PC-3 (cell line): ENCODE data around the gene ETV6. TPM values are rescaled to one million over a fixed set of nuclear protein-coding genes. Genes with fewer than 3 reads are reported as not detected.

ENCODE experiments used
- ATAC-seq: fragments of 200-7000 bp; cut with Tn5 transposase; 2 replicates; pipeline ENCODE4 v1.9.1; 2020; ENCODE audit warnings: mild to moderate bottlenecking, moderate library complexity
- BruUV-seq: library from RNA; stranded (reverse); fragments of 400-500 nt; replicated peaks from 2 replicates; lab custom pipeline; 2021; lab: Mats Ljungman, UMichigan
- CTCF ChIA-PET: fragments of 300-600 bp; sonication (Branson Sonifier 250); formaldehyde crosslinking; loops from one replicate; lab custom pipeline; 2022; ENCODE audit warnings: antibody characterized with exemption; lab: Charles Lee
- POLR2A ChIA-PET: fragments of 300-600 bp; sonication (Branson Sonifier 250); formaldehyde crosslinking; loops from one replicate; lab custom pipeline; 2022; ENCODE audit warnings: antibody characterized with exemption; ENCODE audit not compliant: unreplicated experiment; lab: Charles Lee
- DNase-seq: peaks from one replicate; pipeline ENCODE4 v3.0.0-alpha.2; 2015
- H2AFZ ChIP-seq: fragments of 300-600 bp; sonication (generic); 2 replicates; pipeline ENCODE4 v1.6.0; 2016; ENCODE audit warnings: antibody characterized with exemption, low read length
- H3F3A ChIP-seq: fragments of 300-600 bp; sonication (generic); one replicate; pipeline ENCODE4 v1.6.0; 2017; ENCODE audit warnings: antibody characterized with exemption, low read length, control low read depth, mild to moderate bottlenecking; ENCODE audit not compliant: unreplicated experiment
- H3K27ac ChIP-seq: fragments of 300-600 bp; sonication (generic); 2 replicates; pipeline ENCODE4 v1.5.1; 2016; ENCODE audit warnings: mild to moderate bottlenecking, low read length
- H3K27me3 ChIP-seq: fragments of 300-600 bp; sonication (generic); 2 replicates; pipeline ENCODE4 v1.6.1; 2016; ENCODE audit warnings: low read length, mixed read lengths
- H3K36me3 ChIP-seq: fragments of 300-600 bp; sonication (generic); 2 replicates; pipeline ENCODE4 v1.6.1; 2016; ENCODE audit warnings: low read depth, mixed run types, low read length, mixed read lengths
- H3K4me1 ChIP-seq: fragments of 300-600 bp; sonication (generic); 2 replicates; pipeline ENCODE4 v1.5.1; 2016; ENCODE audit warnings: low read length; ENCODE audit not compliant: insufficient read depth
- H3K4me2 ChIP-seq: fragments of 300-600 bp; sonication (generic); 2 replicates; pipeline ENCODE4 v1.6.0; 2016; ENCODE audit warnings: low read length
- H3K4me3 ChIP-seq: fragments of 300-600 bp; sonication (generic); 2 replicates; pipeline ENCODE4 v1.5.1; 2016; ENCODE audit warnings: mild to moderate bottlenecking, low read length, mixed read lengths
- H3K79me2 ChIP-seq: fragments of 300-600 bp; sonication (generic); 2 replicates; pipeline ENCODE4 v1.6.1; 2017; ENCODE audit warnings: low read length, mixed read lengths
- H3K9ac ChIP-seq: fragments of 300-600 bp; sonication (generic); 2 replicates; pipeline ENCODE4 v1.6.0; 2016; ENCODE audit warnings: mild to moderate bottlenecking, low read length
- H3K9me2 ChIP-seq: fragments of 300-600 bp; sonication (generic); replicated peaks from 2 replicates; pipeline ENCODE4 v1.6.1; 2016; ENCODE audit warnings: mixed run types, low read length, mixed read lengths
- H3K9me3 ChIP-seq: fragments of 300-600 bp; sonication (generic); 2 replicates; pipeline ENCODE4 v1.6.1; 2016; ENCODE audit warnings: low read length, mixed read lengths
- H4K20me1 ChIP-seq: fragments of 300-600 bp; sonication (generic); 2 replicates; pipeline ENCODE4 v1.6.1; 2016; ENCODE audit warnings: low read length, mixed read lengths
- CTCF ChIP-seq: fragments of 300-600 bp; sonication (generic); conservative IDR thresholded peaks from 2 replicates; pipeline ENCODE4 v1.5.1; 2017; ENCODE audit warnings: antibody characterized with exemption, low read depth, mild to moderate bottlenecking, low read length
- EZH2 ChIP-seq: fragments of 300-600 bp; sonication (generic); IDR thresholded peaks from one replicate; pipeline ENCODE4 v1.6.1; 2017; ENCODE audit warnings: antibody characterized with exemption, mild to moderate bottlenecking, low read length; ENCODE audit not compliant: unreplicated experiment
- EZH2phosphoT487 ChIP-seq: fragments of 300-600 bp; sonication (generic); IDR thresholded peaks from 2 replicates; pipeline ENCODE4 v1.6.1; 2018; ENCODE audit warnings: mild to moderate bottlenecking, antibody characterized with exemption, low read length, borderline replicate concordance
- intact Hi-C: fragments of 100-400 bp; cut with micrococcal nuclease; formaldehyde crosslinking; loops from 2 replicates; pipeline ENCODE4 v1.9.0; 2023
- total RNA-seq: library from RNA; depleted of rRNA; stranded (reverse); fragments of >200 nt; gene quantifications from 2 replicates; pipeline ENCODE4 v1.2.3, GENCODE V29; 2014

Gene ETV6
- total RNA-seq, 1 experiment from 2014 or later, result 5.0 TPM

- no TSS peak for BruUV-seq
- Histone ChIP-seq H3K4me1 (peaks cover 33% of the 10 kb centered on the region), H3K36me3 (no peaks in the 10 kb centered on the region), H3K79me2 (no peaks in the 10 kb centered on the region), H3K4me2 (no peak overlapping the region), H3K27me3 (no peaks in the 10 kb centered on the region), H4K20me1 (no peaks in the 10 kb centered on the region), H3K27ac (no peak overlapping the region), H3K9me3 (no peaks in the 10 kb centered on the region), H3K4me3 (no peak overlapping the region), H2AFZ (no peak overlapping the region), H3K9ac (no peak overlapping the region), H3F3A (no peaks in the 10 kb centered on the region), H3K9me2 (no peaks in the 10 kb centered on the region)
- no peak for DNase-seq
- TF ChIP-seq CTCF (no peak), EZH2 (no peak), EZH2phosphoT487 (no peak)
- no peak for ATAC-seq
- POLR2A ChIA-PET, result no interaction called here
- CTCF ChIA-PET, result no interaction called here
- intact Hi-C loops, result no loop called here
Measured at GRCh38 chr12:11743423-11744409, 94.2 kb downstream of the ETV6 start.

GRCh38 chr12:11744410-11744801 lies 94.9 kb downstream of the ETV6 start:
- no peaks in the 10 kb centered on the region for H3F3A ChIP-seq
- H3K36me3 ChIP-seq, result no peaks in the 10 kb centered on the region
- intact Hi-C loops, result no loop called here
- CTCF ChIA-PET, result no interaction called here
- no peaks in the 10 kb centered on the region for H3K9me3 ChIP-seq
- no peak overlapping the region for H2AFZ ChIP-seq
- ATAC-seq (no peak), DNase-seq (no peak)
- BruUV-seq, result no TSS peak
- H3K4me1 ChIP-seq, result peaks cover 33% of the 10 kb centered on the region
- no peak overlapping the region for H3K4me3 ChIP-seq
- H3K9me2 ChIP-seq, result no peaks in the 10 kb centered on the region
- H3K79me2 ChIP-seq, result no peaks in the 10 kb centered on the region
- no peak overlapping the region for H3K9ac ChIP-seq
- TF ChIP-seq CTCF, result no peak
- TF ChIP-seq EZH2phosphoT487, result no peak
- TF ChIP-seq EZH2, result no peak
- H4K20me1 ChIP-seq, result no peaks in the 10 kb centered on the region
- H3K4me2 ChIP-seq, result no peak overlapping the region
- POLR2A ChIA-PET, result no interaction called here
- H3K27me3 ChIP-seq, result no peaks in the 10 kb centered on the region
- H3K27ac ChIP-seq, result no peak overlapping the region

GRCh38 chr12:11745113-11745512 lies 95.6 kb downstream of the ETV6 start:
- Histone ChIP-seq H3K36me3 (no peaks in the 10 kb centered on the region), H3K9me2 (no peaks in the 10 kb centered on the region), H3K4me2 (no peak overlapping the region), H3K27me3 (no peaks in the 10 kb centered on the region), H2AFZ (no peak overlapping the region), H3K9ac (no peak overlapping the region; the same call in 1 of the 2 replicates), H3K79me2 (no peaks in the 10 kb centered on the region), H3K27ac (peak overlapping the region; percentile 67), H4K20me1 (no peaks in the 10 kb centered on the region), H3K4me1 (peaks cover 33% of the 10 kb centered on the region), H3K9me3 (no peaks in the 10 kb centered on the region), H3K4me3 (no peak overlapping the region), H3F3A (no peaks in the 10 kb centered on the region)
- TF ChIP-seq EZH2phosphoT487 (no peak), EZH2 (no peak), CTCF (no peak)
- ChIA-PET CTCF (no interaction called here), POLR2A (no interaction called here)
- intact Hi-C loops, result no loop called here
- no TSS peak for BruUV-seq
- ATAC-seq (no peak), DNase-seq (no peak)
